Effector CD8-positive, alpha-beta T cell (primary cell): ENCODE measurements around the gene TPD52L2.
"Not testable (repeated sequence)": the region's sequence is repeated elsewhere in the genome, so short reads cannot be mapped to it uniquely, and the experiment has no call there.

Source experiments
- DNase-seq: peaks from one replicate; lab custom pipeline; 2025; lab: John Stamatoyannopoulos, UW

Gene TPD52L2

DNA sequence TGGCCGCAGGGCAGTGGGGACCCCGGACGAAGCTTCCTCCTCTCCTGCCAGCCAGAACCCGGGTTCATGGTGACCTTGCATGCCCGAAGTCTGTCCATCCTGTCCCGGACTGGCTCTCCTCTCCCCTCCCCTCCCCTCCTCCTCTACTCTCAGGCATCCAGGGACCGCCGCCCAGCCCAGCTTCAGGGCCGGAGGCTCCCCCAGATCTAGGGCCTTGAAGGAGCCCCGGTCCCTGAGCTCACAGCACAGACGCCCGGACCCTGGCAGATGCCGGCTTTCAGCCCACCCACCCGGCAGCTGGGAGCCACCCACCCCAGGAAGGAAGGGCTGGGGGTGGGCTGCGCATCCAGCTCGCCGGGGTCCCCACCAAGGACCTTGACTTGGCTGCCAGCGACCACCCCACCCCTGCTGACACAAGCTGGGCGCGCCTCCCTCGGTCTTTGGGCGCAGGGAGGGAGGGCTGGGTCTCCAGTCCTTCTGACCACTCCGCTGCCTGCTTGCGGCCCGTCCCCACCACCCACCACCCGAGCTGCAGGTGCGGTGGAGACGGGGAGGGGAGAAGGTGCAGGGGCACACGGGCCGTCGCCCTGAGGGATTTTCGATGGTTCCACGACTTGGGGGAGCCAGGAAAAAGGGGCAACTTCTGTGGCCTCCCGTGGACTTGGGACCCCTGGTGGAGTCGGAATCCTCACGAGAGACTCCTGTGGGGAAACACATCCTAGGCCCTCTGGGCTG is 9.5 kb upstream of the TPD52L2 start:
- DNase-seq = no peak

- DNase-seq = no peak
Observed at GRCh38 chr20:63856098-63856511, 9.0 kb upstream of the TPD52L2 start.

DNA sequence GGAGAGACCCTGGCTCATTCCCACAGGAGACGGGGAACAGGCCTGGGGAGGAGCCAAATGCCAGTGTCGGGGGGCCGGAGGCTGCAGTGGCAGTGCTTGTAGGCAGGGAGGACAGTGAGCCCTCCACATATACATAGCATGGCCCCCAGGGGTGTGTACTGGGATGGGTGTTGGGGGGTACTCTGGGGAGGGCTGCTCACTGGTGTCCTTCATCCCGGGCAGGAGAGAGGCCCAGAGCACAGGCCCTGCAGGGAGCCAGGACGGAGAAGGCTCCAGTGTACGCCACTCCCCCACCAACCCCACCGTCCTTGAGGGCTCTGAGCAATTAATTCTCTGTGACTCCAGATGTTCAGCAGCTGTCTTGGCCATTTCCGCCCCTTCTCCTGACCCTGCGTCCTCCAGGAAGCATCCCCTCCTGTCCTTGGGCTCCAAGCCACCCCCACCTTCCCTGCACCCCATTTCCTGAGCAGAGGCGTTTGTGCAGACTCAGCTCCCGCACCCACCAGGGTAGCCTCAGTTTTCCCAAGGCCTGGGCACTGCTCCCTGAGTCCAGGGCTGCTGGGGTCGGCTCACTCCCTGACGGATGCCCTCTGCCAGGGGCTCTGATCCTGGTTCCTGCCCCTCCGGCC is 7.2 kb upstream of the TPD52L2 start:
- DNase-seq = no peak

GRCh38 chr20:63858393-63859165 is 6.5 kb upstream of the TPD52L2 start:
- no peak for DNase-seq

GRCh38 chr20:63859166-63859699 is 5.8 kb upstream of the TPD52L2 start:
- no peak for DNase-seq

- no peak for DNase-seq
Observed at GRCh38 chr20:63860325-63861051, 4.6 kb upstream of the TPD52L2 start.

DNA sequence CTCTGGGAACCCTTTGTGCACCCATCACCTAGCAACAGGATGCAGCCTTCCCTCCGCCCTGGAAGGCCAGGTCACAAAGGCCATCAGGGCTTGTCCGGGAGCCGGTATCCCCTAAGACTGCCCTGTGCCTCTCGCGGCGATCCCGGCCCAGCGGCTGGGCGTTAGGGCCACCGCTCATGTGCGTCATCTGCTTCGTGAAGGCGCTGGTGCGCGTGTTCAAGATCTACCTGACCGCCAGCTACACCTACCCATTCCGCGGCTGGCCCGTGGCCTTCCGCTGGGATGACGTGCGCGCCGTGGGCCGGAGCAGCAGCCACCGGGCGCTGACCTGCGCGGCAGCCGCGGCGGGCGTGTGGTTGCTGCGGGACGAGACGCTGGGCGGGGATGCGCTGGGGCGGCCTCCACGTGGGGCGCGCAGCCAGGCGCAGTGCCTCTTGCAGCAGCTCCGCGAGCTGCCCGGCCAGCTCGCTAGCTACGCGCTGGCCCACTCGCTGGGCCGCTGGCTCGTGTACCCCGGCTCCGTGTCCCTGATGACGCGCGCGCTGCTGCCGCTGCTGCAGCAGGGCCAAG is 3.6 kb upstream of the TPD52L2 start, which contains the start of gene ABHD16B:
ABHD16B (plus strand) TSS at position 134 of the 570 bp plus-strand sequence; CDS start at position 177, 43 bp downstream.
- no peak for DNase-seq

GRCh38 chr20:63861981-63862901 is 2.8 kb upstream of the TPD52L2 start:
- no peak for DNase-seq

DNA sequence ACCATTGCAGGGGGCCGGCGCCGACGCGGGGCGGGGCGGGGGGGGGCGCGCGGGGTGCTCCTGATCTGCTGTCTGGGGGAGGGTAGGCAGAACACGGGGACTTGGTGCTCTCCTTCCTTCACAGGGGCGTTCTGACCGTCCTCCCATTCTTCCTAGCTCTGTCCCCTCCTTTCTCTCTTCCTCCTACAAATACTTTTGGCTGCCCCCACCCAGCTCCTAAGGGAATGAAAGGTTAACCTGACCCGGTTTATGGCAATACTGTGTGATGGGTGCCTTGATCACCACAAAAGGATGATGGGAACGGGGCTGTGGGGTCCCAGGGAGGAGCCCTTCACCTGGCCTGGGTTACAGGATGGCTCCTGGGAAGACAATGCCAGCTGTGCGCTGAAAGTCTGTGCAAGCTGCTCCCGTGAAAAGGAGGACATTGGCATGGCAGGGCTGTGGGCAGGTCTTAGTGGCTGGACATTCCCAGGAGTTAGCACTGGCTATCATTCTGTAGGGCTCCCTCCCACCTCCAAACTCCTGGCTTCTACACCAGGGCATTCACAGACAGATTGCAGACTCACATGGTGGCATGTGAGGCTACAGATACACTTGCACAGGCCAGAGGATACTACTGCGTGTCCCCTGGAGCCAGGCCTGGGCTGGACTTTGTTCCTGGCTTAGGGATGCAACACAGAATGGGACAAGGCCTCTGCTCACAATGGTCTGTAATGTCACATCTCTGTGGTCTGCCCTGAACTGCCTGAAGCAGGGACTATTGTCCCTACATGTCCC is 1.9 kb upstream of the TPD52L2 start:
- DNase-seq = no peak

DNA sequence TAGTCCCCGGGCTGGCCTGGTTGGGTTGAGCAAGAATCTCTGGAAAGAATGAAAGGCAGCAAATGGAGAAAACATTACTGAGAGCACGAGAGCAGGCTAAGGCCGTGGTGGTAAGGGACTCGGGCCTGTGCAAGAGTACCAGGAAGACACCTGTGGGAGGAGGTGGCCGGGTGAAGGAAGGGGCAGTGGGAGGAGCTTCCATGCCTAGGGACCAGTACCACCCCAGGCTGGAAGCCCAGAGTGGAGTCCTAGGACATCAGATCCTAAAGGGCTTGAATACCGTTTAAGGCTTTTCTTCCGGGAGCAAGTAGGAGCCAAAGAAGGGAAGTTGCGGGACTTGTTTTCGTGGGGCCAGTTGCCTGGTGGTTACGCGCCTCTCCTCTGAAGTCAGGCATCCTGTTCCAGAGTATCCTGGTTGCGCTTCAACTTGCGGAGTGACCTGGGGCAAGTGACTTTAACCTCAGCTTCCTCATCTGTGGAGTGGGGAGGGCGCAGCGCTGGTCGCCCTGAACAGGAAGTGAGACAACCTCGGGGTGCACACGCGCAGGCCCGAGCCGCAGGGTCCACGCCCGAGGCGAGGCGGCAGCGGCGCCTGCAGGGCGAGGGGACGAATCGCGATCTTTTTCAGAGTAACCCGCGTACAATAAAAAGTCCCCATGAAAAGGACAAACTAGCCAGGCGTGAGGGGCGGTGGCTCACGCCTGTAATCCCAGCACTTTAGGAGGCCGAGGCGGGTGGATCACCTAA is 1.1 kb upstream of the TPD52L2 start:
- peak; percentile 58 for DNase-seq

DNA sequence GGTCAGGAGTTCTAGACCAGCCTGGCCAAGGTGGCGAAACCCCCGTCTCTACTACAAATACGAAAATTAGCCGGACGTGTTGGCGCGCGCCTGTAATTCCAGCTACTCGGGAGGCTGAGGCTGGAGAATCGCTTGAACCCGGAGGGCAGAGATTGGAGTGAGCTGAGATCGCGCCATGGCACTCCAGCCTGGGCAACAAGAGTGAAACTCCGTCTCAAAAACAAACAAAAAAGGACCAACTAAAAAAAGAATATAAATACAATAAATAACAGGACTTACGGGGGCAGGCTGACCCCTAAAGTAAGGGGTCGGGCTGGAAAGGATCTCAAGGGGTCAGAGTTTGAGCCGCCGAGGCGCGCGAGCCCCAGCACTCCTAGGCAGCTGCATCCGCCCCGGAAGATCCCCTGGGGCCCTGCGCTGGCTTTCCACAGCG is 509 bp upstream of the TPD52L2 start:
- no peak for DNase-seq

GRCh38 chr20:63867042-63867441 is 2.0 kb downstream of the TPD52L2 start:
- not testable (repeated sequence) for DNase-seq

DNA sequence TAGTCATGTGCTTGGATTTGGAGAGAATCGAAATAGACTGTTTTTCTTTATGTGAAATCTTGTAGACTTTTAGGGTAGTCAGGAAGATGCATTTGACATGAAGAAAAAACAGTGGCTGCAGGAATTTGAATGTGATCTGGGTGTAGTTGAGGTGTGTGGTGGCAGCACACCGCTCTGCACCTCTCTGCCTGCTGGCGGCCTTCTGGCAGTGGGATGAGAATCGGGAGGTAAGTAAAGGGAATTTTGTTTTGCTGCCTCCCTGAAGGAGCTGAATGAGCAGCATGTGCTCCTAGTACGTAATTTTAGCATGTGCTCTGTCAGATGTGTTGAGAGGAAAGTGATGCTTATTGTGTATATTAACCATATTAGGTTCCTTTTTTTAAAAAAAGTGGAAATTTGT is 3.2 kb downstream of the TPD52L2 start:
- DNase-seq = no peak

- DNase-seq = no peak
Observed at GRCh38 chr20:63873477-63873971, 8.5 kb downstream of the TPD52L2 start.

DNA sequence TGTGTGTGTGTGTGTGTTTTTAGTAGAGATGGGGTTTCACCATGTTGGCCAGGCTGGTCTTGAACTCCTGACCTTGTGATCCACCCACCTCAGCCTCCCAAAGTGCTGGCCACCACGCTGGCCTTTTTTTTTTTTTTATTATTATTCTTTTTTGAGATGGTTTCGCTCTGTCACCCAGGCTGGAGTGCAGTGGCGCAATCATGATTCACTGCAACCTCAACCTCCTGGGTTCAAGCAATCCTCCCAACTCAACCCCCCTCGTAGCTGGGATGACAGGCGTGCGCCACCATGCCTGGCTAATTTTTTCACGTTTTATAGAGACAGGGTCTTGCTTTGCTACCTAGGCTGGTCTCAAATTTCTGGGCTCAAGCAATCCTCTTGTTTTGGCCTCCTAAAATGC is 9.2 kb downstream of the TPD52L2 start:
- not testable (repeated sequence) for DNase-seq

DNA sequence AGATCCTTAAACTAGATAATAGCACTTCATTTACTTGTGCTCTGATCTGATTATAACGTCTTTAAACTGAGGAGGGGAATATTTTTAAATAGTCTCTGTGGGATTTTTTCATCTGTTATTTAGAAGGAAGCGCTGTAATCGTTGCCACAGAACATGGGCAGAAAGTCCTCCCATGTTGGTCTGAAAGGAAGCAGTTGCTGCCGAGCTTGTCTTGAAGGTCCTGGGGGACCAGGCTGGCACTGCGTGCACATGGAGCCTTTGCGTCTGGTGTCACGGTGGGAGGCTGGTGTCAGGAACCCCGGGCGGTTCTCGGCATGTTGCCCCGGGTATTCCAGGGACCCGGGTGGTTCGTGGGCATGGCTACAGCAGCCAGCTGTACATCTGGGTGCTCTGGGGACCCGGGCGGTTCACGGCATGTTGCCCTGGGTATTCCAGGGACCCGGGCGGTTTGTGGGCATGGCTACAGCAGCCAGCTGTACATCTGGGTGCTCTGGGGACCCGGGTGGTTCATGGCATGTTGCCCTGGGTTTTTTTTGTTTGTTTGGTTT is 11.5 kb downstream of the TPD52L2 start:
- no peak for DNase-seq

DNA sequence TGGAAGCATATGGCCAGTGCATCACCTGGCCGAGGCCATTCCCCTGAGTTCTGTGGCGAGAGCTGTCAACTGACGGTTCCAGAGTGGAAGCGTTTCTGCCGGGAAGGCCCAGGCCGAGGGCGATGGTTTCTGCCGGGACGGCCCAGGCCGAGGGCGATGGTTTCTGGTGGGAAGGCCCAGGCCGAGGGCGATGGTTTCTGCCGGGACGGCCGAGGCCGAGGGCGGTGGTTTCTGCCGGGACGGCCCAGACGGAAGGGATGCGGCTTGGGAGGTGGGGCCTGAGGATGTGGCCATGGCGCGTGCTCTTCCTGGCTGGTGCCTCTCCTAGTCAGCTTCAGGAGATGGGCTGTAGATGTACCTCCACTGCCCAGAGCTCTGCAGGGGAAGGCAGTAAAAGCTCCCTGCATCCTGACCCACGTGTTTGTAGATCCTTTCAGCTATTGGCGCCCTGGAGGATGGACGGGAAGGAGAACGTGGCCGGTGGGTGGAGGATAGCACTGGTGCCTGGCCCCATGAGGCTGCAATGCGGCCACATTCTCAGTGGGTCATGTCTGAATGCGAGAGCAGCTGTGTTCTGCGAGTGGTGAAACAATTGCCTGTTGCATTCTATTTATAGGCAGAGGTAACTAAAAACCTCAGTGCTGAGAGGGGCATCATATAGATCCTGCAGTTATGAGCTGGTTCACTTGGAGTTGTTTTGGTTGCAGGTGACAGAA is 12.8 kb downstream of the TPD52L2 start:
- DNase-seq = no peak
